ENCODE results near the gene MRTFA. TPM values are rescaled to one million over a fixed set of nuclear protein-coding genes. Genes with fewer than 3 reads are reported as not detected.

Gene MRTFA
- total RNA-seq, 1 experiment from 2014 or later, result 28.0 TPM

DNA sequence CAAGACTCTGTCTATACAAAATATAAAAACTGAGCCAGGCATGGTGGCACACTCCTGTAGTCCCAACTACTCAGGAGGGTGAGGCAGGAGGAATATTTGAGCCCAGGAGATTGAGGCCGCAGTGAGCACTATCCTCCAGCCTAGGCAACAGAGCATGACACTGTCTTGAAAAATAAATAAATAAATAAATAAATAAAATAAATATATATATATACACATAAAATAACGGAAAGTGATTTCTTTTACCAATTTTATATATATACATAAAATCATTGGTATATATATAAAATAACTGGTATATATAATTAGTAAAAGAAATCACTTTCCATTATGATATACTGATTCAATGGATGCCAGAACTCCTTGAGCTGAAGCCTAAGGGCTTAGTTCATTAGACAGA is 91.8 kb downstream of the MRTFA start:
- ChIA-PET CTCF (no interaction called here), POLR2A (no interaction called here), RAD21 (ENCODE audit: low non-redundant PET in 1 of 2, low total read pairs in 2 of 2, uncharacterized antibody in 2 of 2, unreplicated experiment in 2 of 2) (no interaction called here)
- Histone ChIP-seq H4K20me1 (ENCODE audit: insufficient read depth) (no peaks in the 10 kb centered on the region), H3K36me3 (ENCODE audit: control insufficient read depth in 1 of 2, insufficient read depth in 2 of 2, low read length in 2 of 2) (no peaks in the 10 kb centered on the region), H3K9ac (ENCODE audit: low read length) (no peak overlapping the region), H3K4me2 (ENCODE audit: low read length) (no peak overlapping the region), H2AFZ (ENCODE audit: low read depth, low read length, poor library complexity, severe bottlenecking) (no peak overlapping the region), H3K4me3 (replicated peaks in 1 of 2; ENCODE audit: low read depth in 1 of 2, low read length in 2 of 2) (no peak overlapping the region), H3K27ac (ENCODE audit: low read depth, low read length) (no peak overlapping the region), H3K79me2 (ENCODE audit: insufficient read depth, low read length) (0 out of 2 replicates have a peak, but pooled peaks cover 7% of the 10 kb centered on the region), H3K9me3 (ENCODE audit: control insufficient read depth in 1 of 2, insufficient read depth in 1 of 2, low read depth in 1 of 2, low read length in 2 of 2) (no peaks in the 10 kb centered on the region), H3K9me2 (ENCODE audit: insufficient read depth) (no peaks in the 10 kb centered on the region), H3K27me3 (ENCODE audit: insufficient read depth, low read length) (no peaks in the 10 kb centered on the region), H3K4me1 (ENCODE audit: control insufficient read depth in 1 of 2, insufficient read depth in 2 of 2, low read length in 2 of 2) (peaks cover 4 to 9% of the 10 kb centered on the region in 2 experiments; a peak in 3 of 4 replicates)
- TF ChIP-seq, protein P1, sequence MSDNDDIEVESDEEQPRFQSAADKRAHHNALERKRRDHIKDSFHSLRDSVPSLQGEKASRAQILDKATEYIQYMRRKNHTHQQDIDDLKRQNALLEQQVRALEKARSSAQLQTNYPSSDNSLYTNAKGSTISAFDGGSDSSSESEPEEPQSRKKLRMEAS (IDR thresholded peaks at IDR 0.05), result no peak
- TF ChIP-seq EZH2phosphoT487 (IDR thresholded peaks at IDR 0.05; ENCODE audit: borderline replicate concordance) (no peak), POLR2A (IDR thresholded peaks at IDR 0.05; ENCODE audit: borderline replicate concordance, extremely low read depth, insufficient read depth, insufficient read length) (no peak), CEBPB (IDR thresholded peaks at IDR 0.05; ENCODE audit: low read depth) (no peak), FOSL1 (IDR thresholded peaks at IDR 0.05; ENCODE audit: low read depth) (no peak)
- intact Hi-C loops (cut with micrococcal nuclease), result no loop called here
- DNase-seq (ENCODE audit: low read depth, low spot score) (no peak), ATAC-seq (no peak)
- no TSS peak for BruUV-seq (replicated peaks)

DNA sequence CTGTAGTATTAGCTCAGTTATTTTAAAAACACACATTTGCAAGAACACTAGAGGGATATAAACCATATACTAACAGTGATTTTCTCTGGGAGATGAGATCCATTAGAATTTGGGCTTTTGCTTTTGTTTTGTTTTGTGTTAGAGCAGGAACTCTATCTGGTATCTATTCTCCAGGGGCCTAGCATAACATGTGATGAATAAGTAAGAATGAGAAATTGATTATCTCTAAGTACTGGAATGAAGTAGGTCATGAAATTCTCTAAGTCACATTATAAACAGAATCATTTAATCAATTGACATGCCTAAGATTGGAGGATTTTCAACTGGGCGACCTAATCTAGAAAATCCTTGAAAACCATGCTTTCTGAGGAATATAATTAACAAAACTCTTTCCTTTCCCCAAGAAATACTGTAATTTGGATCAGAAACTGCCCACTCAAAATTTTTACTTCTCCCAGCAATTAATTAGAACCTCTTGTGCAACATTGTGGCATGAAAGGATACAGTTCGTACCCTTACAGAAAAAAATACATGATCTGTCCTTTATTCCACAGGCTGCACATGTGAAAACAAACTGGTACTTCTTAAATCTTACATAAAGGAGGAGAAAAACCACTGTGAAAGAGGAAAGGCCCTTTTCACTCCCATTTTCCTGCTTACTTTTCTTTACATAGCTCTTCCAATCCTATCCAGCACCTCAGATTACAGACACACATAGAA is 93.5 kb downstream of the MRTFA start:
- Histone ChIP-seq H3K4me2 (ENCODE audit: low read length) (no peak overlapping the region), H3K9me3 (ENCODE audit: control insufficient read depth in 1 of 2, insufficient read depth in 1 of 2, low read depth in 1 of 2, low read length in 2 of 2) (no peaks in the 10 kb centered on the region), H3K27ac (ENCODE audit: low read depth, low read length) (no peak overlapping the region), H3K9me2 (ENCODE audit: insufficient read depth) (no peaks in the 10 kb centered on the region), H3K4me3 (replicated peaks in 1 of 2; ENCODE audit: low read depth in 1 of 2, low read length in 2 of 2) (no peak overlapping the region), H3K4me1 (ENCODE audit: control insufficient read depth in 1 of 2, insufficient read depth in 2 of 2, low read length in 2 of 2) (peaks cover 4 to 9% of the 10 kb centered on the region in 2 experiments; a peak in 3 of 4 replicates), H3K9ac (ENCODE audit: low read length) (no peak overlapping the region), H3K79me2 (ENCODE audit: insufficient read depth, low read length) (0 out of 2 replicates have a peak, but pooled peaks cover 7% of the 10 kb centered on the region), H3K36me3 (ENCODE audit: control insufficient read depth in 1 of 2, insufficient read depth in 2 of 2, low read length in 2 of 2) (no peaks in the 10 kb centered on the region), H2AFZ (ENCODE audit: low read depth, low read length, poor library complexity, severe bottlenecking) (no peak overlapping the region), H4K20me1 (ENCODE audit: insufficient read depth) (no peaks in the 10 kb centered on the region), H3K27me3 (ENCODE audit: insufficient read depth, low read length) (no peaks in the 10 kb centered on the region)
- POLR2A ChIA-PET, result no interaction called here
- intact Hi-C loops (cut with micrococcal nuclease), result no loop called here
- CTCF ChIA-PET, result interaction anchor here (1.9 kb wide), 1 partner anchor 18 kb away, joined by 5 read pairs; no protein-coding TSS in a partner anchor
- ATAC-seq, result no peak
- BruUV-seq (replicated peaks), result no TSS peak
- DNase-seq (ENCODE audit: low read depth, low spot score), result no peak
- RAD21 ChIA-PET (ENCODE audit: low non-redundant PET in 1 of 2, low total read pairs in 2 of 2, uncharacterized antibody in 2 of 2, unreplicated experiment in 2 of 2), result no interaction called here
- TF ChIP-seq TCF7L2 (IDR thresholded peaks at IDR 0.05; ENCODE audit: borderline replicate concordance, extremely low read depth, insufficient read depth, insufficient read length), result no peak
- TF ChIP-seq SIN3A (IDR thresholded peaks at IDR 0.05; ENCODE audit: low read depth), result no peak
- TF ChIP-seq ZNF274 (IDR thresholded peaks at IDR 0.05; ENCODE audit: low read depth, low read length), result no peak
- no peak for TF ChIP-seq YY1 (IDR thresholded peaks at IDR 0.05; ENCODE audit: extremely low read depth, insufficient replicate concordance, low read depth, low read length)
- no peak for TF ChIP-seq POLR2AphosphoS5 (IDR thresholded peaks at IDR 0.05; ENCODE audit: low read depth, low read length)
- TF ChIP-seq, protein P2, sequence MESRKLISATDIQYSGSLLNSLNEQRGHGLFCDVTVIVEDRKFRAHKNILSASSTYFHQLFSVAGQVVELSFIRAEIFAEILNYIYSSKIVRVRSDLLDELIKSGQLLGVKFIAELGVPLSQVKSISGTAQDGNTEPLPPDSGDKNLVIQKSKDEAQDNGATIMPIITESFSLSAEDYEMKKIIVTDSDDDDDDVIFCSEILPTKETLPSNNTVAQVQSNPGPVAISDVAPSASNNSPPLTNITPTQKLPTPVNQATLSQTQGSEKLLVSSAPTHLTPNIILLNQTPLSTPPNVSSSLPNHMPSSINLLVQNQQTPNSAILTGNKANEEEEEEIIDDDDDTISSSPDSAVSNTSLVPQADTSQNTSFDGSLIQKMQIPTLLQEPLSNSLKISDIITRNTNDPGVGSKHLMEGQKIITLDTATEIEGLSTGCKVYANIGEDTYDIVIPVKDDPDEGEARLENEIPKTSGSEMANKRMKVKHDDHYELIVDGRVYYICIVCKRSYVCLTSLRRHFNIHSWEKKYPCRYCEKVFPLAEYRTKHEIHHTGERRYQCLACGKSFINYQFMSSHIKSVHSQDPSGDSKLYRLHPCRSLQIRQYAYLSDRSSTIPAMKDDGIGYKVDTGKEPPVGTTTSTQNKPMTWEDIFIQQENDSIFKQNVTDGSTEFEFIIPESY (IDR thresholded peaks at IDR 0.05; ENCODE audit: extremely low read depth, insufficient replicate concordance, low read length), result no peak
- no peak for TF ChIP-seq SP1 (IDR thresholded peaks at IDR 0.05; ENCODE audit: low read depth)
- TF ChIP-seq RAD21 (IDR thresholded peaks at IDR 0.05; ENCODE audit: low read depth), result no peak
- TF ChIP-seq EGR1 (IDR thresholded peaks at IDR 0.05; ENCODE audit: low read depth), result no peak
- TF ChIP-seq, protein P3, sequence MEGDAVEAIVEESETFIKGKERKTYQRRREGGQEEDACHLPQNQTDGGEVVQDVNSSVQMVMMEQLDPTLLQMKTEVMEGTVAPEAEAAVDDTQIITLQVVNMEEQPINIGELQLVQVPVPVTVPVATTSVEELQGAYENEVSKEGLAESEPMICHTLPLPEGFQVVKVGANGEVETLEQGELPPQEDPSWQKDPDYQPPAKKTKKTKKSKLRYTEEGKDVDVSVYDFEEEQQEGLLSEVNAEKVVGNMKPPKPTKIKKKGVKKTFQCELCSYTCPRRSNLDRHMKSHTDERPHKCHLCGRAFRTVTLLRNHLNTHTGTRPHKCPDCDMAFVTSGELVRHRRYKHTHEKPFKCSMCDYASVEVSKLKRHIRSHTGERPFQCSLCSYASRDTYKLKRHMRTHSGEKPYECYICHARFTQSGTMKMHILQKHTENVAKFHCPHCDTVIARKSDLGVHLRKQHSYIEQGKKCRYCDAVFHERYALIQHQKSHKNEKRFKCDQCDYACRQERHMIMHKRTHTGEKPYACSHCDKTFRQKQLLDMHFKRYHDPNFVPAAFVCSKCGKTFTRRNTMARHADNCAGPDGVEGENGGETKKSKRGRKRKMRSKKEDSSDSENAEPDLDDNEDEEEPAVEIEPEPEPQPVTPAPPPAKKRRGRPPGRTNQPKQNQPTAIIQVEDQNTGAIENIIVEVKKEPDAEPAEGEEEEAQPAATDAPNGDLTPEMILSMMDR (IDR thresholded peaks at IDR 0.05 in 2 of 3, conservative IDR thresholded peaks at IDR 0.05 in 1 of 3; ENCODE audit: borderline replicate concordance in 1 of 3, insufficient read depth in 1 of 3, low read depth in 2 of 3, low read length in 2 of 3), result no peak
